GM18519 (cell line): ENCODE data around the gene PPP1R9B.

Experiments used
- ATAC-seq: cut with Tn5 transposase; IDR thresholded peaks from one replicate; pipeline ENCODE4 v1.9.1; 2021; ENCODE audit warnings: mild to moderate bottlenecking, moderate library complexity; ENCODE audit not compliant: unreplicated experiment, low FRiP score

Gene PPP1R9B

GRCh38 chr17:50174444-50174843 lies 24.0 kb upstream of the PPP1R9B start:
- no peak for ATAC-seq

GRCh38 chr17:50173335-50173941 lies 23.0 kb upstream of the PPP1R9B start:
- ATAC-seq: no peak

DNA sequence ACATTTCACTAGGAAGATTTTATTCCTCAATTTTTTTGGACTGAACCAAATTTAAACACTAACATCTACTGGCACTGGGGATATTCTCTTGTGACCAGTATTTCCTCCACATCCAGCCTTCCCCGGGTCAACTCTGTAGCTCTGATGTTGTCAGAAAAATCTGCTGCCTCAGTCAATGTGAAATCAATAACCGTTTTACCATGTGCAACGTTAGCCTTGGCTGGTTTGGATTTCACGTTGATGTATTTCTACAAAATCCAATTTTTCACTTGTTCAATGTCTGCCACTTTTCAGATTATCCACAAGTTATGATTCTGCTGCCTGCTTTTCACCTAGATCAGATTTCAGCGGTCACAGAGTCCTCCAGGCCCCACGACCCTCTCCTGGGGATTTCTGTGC lies 22.5 kb upstream of the PPP1R9B start:
- ATAC-seq: no peak

DNA sequence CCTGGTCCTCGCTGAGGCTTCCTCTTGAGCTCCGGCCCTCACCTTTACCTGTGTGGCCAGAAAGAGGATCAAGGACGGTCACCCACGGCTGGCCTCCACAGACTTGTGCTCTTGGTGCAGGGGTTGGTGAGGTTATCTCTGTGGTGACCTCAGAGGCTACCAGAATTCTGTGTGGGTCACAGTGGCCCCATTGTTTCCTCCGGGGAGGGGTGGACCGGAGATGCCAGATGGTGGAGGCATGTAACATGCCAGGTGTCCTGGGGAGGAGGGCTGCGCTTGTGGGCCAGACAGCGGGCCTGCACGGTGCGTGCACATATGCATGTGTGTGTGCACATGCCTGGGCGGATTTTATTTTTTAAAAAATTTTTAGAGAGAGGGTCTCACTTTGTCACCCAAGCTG lies 21.7 kb upstream of the PPP1R9B start:
- ATAC-seq: no peak

DNA sequence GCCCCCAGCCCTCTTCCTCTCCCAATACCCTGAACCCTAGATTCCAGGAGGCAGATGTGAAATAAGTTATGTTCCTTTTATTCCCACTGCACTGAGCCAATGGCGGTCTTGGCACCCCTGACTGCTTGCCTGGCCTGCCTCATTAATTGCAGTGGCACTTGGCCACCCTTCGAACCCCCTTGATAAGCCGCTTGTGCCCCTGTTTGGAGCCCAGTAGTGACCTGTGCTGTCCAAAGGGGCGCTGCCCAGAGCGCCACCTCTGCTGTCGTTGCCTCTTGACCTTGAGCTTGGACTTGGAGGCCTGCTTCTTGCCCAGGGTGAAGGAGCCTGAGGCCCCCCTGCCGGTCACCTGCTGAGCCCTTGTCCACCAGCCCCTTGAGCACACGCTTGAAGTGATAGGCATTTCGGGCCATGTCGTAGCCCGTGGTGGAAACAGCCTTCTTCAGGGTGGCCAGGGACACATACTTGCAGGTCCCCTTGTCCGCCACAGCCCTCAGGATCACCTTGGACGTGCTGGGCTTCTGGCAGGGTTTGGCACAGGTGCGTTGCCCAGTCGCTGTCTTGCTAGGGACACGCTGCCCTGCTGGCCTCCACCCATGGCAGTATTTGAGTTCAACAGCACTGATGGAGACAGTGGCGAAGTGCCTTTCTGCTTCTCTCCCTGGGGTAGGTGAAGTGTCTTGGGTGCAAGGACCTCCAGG lies 21.0 kb upstream of the PPP1R9B start:
- no peak for ATAC-seq

DNA sequence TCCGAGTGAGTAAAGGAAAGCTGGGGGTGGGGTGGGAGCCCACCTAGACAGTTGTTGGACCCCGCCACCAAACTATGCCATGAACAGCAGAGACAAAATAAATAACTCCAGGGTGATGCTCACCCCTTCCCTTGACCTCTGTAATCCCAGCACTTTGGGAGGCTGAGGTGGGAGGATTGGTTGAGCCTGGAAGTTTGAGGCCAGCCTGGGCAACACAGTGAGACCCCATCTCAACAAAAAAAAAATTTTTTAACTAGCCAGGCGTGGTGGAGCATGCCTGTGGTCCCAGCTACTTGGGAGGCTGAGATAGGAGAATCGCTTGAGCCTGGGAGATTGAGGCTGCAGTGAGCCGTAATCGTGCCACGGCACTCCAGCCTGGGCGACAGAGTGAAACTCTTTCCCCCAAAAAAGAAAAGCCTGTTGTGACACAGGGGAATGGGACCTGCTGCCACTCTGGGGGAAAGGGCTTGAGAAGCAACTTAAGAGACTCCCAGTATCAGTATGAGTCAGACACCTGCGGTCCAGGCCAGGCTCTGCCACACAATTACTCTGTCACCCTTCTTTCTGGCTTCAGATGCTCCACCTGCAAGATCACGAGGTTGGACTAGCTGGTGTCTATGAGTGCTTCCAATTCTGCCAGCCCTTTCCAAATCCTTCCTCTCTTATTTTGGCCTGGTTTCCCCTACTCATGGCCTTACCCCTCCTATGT lies 20.3 kb upstream of the PPP1R9B start:
- peak; percentile 68 for ATAC-seq

DNA sequence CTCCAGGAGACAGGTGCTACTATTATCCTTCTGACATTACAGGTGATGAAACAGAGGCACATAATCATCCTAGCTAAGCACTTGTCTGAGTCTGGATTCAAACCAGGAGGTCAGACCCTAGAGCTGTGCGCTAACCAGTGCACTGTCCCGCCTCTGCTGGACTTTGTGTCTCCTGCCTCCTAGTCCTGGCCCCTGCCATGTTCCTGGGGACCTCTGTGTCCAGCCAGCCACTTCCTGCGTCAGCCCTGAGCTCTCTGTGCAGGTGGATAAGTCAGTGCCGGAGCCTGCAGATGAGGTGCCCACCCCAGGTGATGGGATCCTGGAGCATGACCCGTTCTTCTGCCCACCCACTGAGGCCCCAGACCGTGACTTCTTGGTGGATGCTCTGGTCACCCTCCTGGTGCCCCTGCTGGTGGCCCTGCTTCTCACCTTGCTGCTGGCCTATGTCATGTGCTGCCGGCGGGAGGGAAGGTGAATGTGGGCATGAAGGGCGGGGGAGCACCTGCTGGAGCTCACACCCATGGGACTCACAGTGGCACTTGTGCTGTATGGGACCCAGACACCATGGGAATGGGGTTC lies 19.5 kb upstream of the PPP1R9B start:
- ATAC-seq: no peak

- ATAC-seq: no peak
These were observed 18.8 kb upstream of the PPP1R9B start for GRCh38 chr17:50169121-50169764.

DNA sequence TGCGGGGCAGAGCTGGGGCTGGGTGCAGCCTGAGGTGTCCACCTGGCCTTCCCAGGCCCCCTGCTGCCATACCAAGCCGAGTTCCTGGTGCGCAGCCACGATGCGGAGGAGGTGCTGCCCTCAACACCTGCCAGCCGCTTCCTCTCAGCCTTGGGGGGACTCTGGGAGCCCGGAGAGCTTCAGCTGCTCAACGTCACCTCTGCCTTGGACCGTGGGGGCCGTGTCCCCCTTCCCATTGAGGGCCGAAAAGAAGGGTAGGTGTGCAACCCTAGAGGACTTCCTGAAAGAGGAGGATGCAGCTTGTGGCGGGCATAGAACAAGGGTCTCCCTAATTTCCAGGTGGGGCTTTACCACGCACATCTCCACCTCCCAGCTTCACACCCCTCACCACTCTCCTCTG lies 17.8 kb upstream of the PPP1R9B start:
- ATAC-seq: no peak

DNA sequence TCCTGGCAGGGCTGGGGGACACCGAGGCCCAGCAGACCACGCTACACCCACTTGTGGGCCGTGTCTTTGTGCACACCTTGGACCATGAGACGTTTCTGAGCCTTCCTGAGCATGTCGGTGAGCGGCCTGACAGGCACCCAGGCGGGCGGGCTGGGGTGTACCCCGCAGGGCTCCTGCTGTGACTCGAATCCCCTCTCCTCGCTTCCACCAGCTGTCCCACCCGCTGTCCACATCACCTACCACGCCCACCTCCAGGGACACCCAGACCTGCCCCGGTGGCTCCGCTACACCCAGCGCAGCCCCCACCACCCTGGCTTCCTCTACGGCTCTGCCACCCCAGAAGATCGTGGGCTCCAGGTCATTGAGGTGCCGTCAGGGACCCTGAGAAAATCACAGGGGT lies 16.9 kb upstream of the PPP1R9B start:
- no peak for ATAC-seq

GRCh38 chr17:50166518-50167181 lies 16.2 kb upstream of the PPP1R9B start:
- ATAC-seq: no peak

GRCh38 chr17:50165867-50166517 lies 15.5 kb upstream of the PPP1R9B start, which contains the start of gene SGCA:
TSS of gene SGCA (plus strand) at chr17:50166005. CDS start at chr17:50166041, 36 bp downstream.
- no peak for ATAC-seq

DNA sequence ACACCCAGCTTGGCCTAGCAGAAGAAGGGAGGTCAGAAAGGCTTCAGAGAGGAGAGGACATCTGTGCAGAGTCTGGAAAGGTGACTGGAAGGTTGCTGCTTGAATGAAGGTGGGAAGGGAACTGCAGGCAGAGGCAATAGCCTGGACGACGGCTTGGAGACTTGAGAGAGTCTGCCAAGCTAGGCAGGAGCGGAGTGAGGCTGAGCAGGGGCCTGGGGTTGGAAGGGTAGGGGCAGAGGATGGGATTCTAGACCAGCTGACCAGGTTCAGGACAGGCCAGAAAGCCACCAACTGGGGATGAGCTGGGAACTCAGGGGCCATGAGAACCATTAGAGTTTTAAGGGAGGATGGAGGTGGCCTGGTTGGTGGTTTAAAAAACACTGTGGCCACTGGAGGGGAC lies 15.0 kb upstream of the PPP1R9B start:
- no peak for ATAC-seq

- no peak for ATAC-seq
These were observed 14.6 kb upstream of the PPP1R9B start for GRCh38 chr17:50165066-50165465.

DNA sequence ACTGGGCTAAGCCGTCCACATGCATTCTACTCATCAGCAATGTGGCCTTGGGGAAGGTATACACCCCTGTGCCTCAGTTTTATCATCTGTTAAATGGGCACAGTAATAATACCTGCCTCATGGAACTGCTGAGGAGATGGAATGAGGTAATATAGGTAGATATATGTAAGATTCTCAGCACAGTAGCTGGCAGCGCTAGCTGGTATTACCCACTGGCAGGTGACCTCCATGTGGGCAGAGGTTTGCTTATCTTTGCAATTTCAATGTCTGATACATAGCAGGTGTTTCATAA lies 14.2 kb upstream of the PPP1R9B start:
- ATAC-seq: no peak

GRCh38 chr17:50163843-50164696 lies 13.6 kb upstream of the PPP1R9B start:
- ATAC-seq: no peak

- ATAC-seq: no peak
These were observed 12.2 kb upstream of the PPP1R9B start for GRCh38 chr17:50162466-50163254.

DNA sequence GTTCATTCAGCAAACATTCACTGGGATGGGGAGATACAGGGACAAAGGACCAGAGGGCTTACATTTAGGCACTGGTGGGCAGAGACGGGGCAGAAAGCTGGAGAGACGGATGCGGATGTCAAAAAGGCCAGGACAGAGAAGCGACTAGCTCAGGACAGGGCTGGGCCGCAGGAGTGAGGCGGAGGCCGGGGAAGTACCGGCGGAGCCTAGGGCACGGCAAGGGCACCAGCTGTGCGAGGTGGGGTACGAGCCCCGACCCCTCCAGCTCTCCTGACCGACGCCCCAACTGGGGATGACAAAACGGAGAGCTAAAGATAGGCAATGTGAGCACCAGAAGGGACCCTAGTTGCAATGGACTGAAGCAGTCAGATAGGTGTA lies 11.4 kb upstream of the PPP1R9B start:
- ATAC-seq: no peak
